Neutrophil (primary cell): ENCODE measurements around the gene LRRC46.

Source experiments
- H3K27ac ChIP-seq: fragments of 200-600 bp; sonication (generic); 2 replicates; pipeline ENCODE4 v1.5.1; 2016; ENCODE audit warnings: mild to moderate bottlenecking, moderate library complexity
- H3K27me3 ChIP-seq: fragments of 200-600 bp; sonication (generic); 2 replicates; pipeline ENCODE4 v1.6.0; 2016; ENCODE audit warnings: mild to moderate bottlenecking
- H3K36me3 ChIP-seq: fragments of 200-600 bp; sonication (generic); 2 replicates; pipeline ENCODE4 v1.5.1; 2017
- H3K4me1 ChIP-seq, 2 experiments: fragments of 200-600 bp in 1 of 2; sonication (generic) in 1 of 2; 1 replicate in 1 of 2; 2 replicates in 1 of 2; pipeline versions ENCODE4 v1.5.1 to v1.6.1; 2013 to 2016; ENCODE audit warnings: low read depth in 1 of 2, low read length in 1 of 2, mild to moderate bottlenecking in 1 of 2, moderate library complexity in 1 of 2; ENCODE audit not compliant: control insufficient read depth in 1 of 2, insufficient read depth in 1 of 2
- H3K4me3 ChIP-seq, 2 experiments: fragments of 200-600 bp in 1 of 2; sonication (generic) in 1 of 2; 1 replicate in 1 of 2; 2 replicates in 1 of 2; pipeline ENCODE4 v1.5.1; 2013 to 2016; ENCODE audit warnings: low read depth in 1 of 2, low read length in 1 of 2, mild to moderate bottlenecking in 1 of 2, moderate library complexity in 1 of 2
- H3K9me3 ChIP-seq: fragments of 200-600 bp; sonication (generic); 2 replicates; pipeline ENCODE4 v1.5.1; 2016
- TF ChIP-seq, protein P1 (sequence below): fragments of 200-600 bp; sonication (generic); IDR thresholded peaks from 2 replicates; pipeline ENCODE4 v1.5.1; 2016; ENCODE audit warnings: antibody characterized with exemption

The LRRC46 gene

DNA sequence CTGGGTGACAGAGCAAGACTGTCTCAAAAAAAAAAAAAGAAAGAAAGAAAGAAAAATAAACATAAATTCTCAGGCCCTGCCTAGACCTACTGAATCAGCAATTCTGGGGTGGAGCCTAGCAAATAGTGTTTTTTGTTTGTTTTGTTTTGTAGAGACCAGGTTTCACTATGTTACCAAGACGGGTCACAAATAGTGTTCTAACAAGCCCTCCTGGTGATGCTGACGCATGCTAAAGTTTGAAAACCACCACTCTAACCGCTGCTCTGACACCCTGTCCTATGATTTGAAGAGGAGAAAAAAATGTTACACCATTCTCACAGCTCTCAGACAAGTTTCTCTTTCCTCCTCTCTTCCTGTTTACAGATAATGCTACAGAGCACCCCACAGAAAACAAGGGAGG, 1.6 kb upstream of the LRRC46 start:
- no peaks in the 10 kb centered on the region for H3K27me3 ChIP-seq
- peaks cover 21 to 22% of the 10 kb centered on the region in 2 experiments for H3K4me1 ChIP-seq
- H3K9me3 ChIP-seq, result no peaks in the 10 kb centered on the region
- H3K36me3 ChIP-seq, result peaks cover 35% of the 10 kb centered on the region
- H3K27ac ChIP-seq, result no peak overlapping the region
- TF ChIP-seq, protein P1, sequence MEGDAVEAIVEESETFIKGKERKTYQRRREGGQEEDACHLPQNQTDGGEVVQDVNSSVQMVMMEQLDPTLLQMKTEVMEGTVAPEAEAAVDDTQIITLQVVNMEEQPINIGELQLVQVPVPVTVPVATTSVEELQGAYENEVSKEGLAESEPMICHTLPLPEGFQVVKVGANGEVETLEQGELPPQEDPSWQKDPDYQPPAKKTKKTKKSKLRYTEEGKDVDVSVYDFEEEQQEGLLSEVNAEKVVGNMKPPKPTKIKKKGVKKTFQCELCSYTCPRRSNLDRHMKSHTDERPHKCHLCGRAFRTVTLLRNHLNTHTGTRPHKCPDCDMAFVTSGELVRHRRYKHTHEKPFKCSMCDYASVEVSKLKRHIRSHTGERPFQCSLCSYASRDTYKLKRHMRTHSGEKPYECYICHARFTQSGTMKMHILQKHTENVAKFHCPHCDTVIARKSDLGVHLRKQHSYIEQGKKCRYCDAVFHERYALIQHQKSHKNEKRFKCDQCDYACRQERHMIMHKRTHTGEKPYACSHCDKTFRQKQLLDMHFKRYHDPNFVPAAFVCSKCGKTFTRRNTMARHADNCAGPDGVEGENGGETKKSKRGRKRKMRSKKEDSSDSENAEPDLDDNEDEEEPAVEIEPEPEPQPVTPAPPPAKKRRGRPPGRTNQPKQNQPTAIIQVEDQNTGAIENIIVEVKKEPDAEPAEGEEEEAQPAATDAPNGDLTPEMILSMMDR, result no peak
- no peak overlapping the region for H3K4me3 ChIP-seq

DNA sequence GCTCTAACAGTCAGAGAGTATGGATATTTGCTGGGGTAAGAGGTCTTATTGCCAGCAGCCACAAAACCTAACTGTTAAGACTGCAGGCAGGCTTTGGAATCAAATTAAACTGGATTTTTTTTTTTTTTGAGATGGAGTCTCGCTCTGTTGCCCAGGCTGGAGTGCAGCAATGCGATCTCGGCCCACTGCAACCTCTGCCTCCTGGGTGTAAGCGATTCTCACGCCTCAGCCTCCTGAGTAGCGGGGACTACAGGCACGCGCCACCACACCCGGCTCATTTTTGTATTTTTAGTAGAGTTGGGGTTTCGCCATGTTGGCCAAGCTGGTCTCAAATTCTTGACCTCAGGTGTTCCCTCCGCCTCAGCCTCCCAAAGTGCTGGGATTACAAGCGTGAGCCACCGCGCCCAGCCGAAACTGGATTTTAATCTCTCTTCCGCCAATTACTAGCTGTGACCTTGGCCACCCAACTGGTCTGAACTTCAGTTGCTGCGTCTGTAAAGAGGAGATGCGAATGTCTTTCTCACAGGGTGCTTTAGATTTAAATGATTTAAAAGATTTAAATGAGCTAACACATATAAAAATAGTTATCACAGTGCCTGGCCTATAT, 971 bp upstream of the LRRC46 start:
- TF ChIP-seq, protein P1, result no peak
- Histone ChIP-seq H3K9me3 (no peaks in the 10 kb centered on the region), H3K27ac (peak overlapping the region; percentile 89), H3K36me3 (peaks cover 29% of the 10 kb centered on the region), H3K4me1 (peaks cover 21 to 22% of the 10 kb centered on the region in 2 experiments), H3K27me3 (no peaks in the 10 kb centered on the region), H3K4me3 (peak overlapping the region; percentile 74 to 91)

DNA sequence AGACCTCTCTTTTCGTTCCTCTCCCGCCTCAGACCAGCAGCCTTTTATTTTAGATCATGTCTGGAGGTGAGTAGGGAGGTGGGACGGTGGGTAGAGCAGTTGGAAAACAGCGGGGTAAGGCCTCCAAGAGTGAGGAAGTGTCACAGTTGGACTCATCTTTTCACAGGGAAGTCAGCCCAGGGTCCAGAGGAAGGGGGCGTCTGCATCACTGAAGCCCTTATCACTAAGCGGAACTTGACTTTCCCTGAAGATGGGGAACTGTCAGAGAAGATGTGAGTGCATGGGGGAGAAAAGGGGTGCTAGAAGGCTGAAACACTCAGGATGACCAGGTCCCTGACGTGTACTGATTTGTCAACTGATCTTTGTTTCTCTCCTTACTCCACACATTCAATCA, 461 bp downstream of the LRRC46 start:
- Histone ChIP-seq H3K4me1 (peaks cover 21 to 22% of the 10 kb centered on the region in 2 experiments), H3K36me3 (peaks cover 24% of the 10 kb centered on the region), H3K9me3 (no peaks in the 10 kb centered on the region), H3K4me3 (peak overlapping the region; percentile 74 to 91), H3K27ac (peak overlapping the region; percentile 89), H3K27me3 (no peaks in the 10 kb centered on the region)
- TF ChIP-seq, protein P1, result no peak

DNA sequence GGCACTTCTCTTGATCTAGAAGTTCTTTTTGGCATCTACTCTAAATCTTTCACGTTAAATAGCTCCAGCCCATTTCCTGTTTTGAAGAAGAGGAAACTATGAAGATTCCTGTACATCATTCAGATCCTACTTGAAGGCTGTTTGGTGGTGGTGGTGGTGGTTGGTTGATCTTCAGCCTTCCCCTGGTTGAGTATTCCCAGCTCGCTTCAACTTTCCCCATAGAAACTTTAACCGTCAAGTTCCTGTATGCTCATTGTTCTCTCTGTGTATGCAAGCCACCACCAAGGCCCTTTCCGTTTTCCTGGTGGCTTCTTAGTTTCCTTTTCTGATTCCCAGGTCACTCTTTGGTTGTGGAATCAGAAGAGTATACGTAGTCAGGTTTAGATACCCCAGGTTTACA, 3.3 kb downstream of the LRRC46 start:
- H3K4me3 ChIP-seq, result no peak overlapping the region
- peaks cover 29% of the 10 kb centered on the region for H3K36me3 ChIP-seq
- no peaks in the 10 kb centered on the region for H3K27me3 ChIP-seq
- no peaks in the 10 kb centered on the region for H3K9me3 ChIP-seq
- TF ChIP-seq, protein P1, result no peak
- H3K27ac ChIP-seq, result no peak overlapping the region
- H3K4me1 ChIP-seq, result peaks cover 21 to 22% of the 10 kb centered on the region in 2 experiments

DNA sequence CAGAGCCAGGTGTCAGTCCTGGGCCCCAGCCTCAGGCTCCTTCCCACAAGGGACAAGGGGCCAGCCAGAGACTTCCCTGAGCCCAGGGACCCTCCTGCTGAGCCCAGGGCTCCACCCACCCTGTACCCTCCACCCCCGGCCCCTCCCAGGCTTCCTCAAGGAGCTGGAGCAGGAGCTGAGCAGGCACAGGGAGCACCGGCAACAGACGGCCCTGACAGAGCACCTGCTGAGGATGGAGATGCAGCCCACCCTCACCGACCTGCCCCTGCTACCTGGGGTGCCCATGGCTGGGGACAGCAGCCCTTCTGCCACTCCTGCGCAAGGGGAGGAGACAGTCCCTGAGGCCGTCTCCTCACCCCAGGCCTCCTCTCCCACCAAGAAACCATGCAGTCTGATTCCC, 5.1 kb downstream of the LRRC46 start:
- Histone ChIP-seq H3K4me1 (peaks cover 20 to 25% of the 10 kb centered on the region in 2 experiments), H3K9me3 (no peaks in the 10 kb centered on the region), H3K27me3 (no peaks in the 10 kb centered on the region), H3K27ac (no peak overlapping the region), H3K4me3 (no peak overlapping the region), H3K36me3 (peaks cover 29% of the 10 kb centered on the region)
- TF ChIP-seq, protein P1, result no peak
